Effector CD8-positive, alpha-beta T cell (primary cell): ENCODE data around the gene ST13.
"Not testable (repeated sequence)": the region's sequence is repeated elsewhere in the genome, so short reads cannot be mapped to it uniquely, and the experiment has no call there.

ENCODE experiments used
- DNase-seq: peaks from one replicate; lab custom pipeline; 2025; lab: John Stamatoyannopoulos, UW
- total RNA-seq, 4 experiments: gene quantifications; one replicate each; lab custom pipeline; 2026; lab: John Stamatoyannopoulos, UW

ST13 gene
- 168 to 286 (median 174) reads per million in 4 experiments for total RNA-seq

GRCh38 chr22:40856513-40857308, at the start of gene ST13, which contains the start of gene XPNPEP3:
TSS of gene ST13 (minus strand) at chr22:40856639. CDS start at chr22:40856540, 99 bp downstream.
TSS of gene XPNPEP3 (plus strand) at chr22:40857148. CDS start at chr22:40857182, 34 bp downstream.
- peak; percentile 93 for DNase-seq

GRCh38 chr22:40904101-40904500, 47.7 kb upstream of the ST13 start:
- no peak for DNase-seq

- DNase-seq: no peak
Observed at GRCh38 chr22:40898850-40899357, 42.5 kb upstream of the ST13 start.

GRCh38 chr22:40894417-40894816, 38.0 kb upstream of the ST13 start:
- DNase-seq: no peak

GRCh38 chr22:40890881-40891280, 34.4 kb upstream of the ST13 start:
- DNase-seq: no peak

GRCh38 chr22:40889116-40889515, 32.7 kb upstream of the ST13 start:
- DNase-seq: no peak

- no peak for DNase-seq
Observed at GRCh38 chr22:40878922-40879321, 22.5 kb upstream of the ST13 start.

- no peak for DNase-seq
Observed at GRCh38 chr22:40877488-40877887, 21.0 kb upstream of the ST13 start.

- DNase-seq: no peak
Observed at GRCh38 chr22:40876907-40877306, 20.5 kb upstream of the ST13 start.

- DNase-seq: no peak
Observed at GRCh38 chr22:40875111-40875510, 18.7 kb upstream of the ST13 start.

- no peak for DNase-seq
Observed at GRCh38 chr22:40874016-40874415, 17.6 kb upstream of the ST13 start.

- DNase-seq: not testable (repeated sequence)
Observed at GRCh38 chr22:40868379-40868778, 11.9 kb upstream of the ST13 start.

GRCh38 chr22:40867109-40867508, 10.7 kb upstream of the ST13 start:
- no peak for DNase-seq

- no peak for DNase-seq
Observed at GRCh38 chr22:40862537-40862936, 6.1 kb upstream of the ST13 start.

GRCh38 chr22:40862013-40862412, 5.6 kb upstream of the ST13 start, which contains the start of gene DNAJB7:
TSS of gene DNAJB7 (minus strand) at chr22:40862113. CDS start at chr22:40861994, 119 bp downstream.
- DNase-seq: no peak

GRCh38 chr22:40857309-40857855, 943 bp upstream of the ST13 start:
- DNase-seq: no peak

GRCh38 chr22:40855979-40856512, 393 bp downstream of the ST13 start:
- DNase-seq: peak; percentile 31

GRCh38 chr22:40855071-40855978, 1.1 kb downstream of the ST13 start:
- DNase-seq: no peak

GRCh38 chr22:40853961-40854360, 2.5 kb downstream of the ST13 start:
- DNase-seq: no peak

GRCh38 chr22:40853333-40853732, 3.1 kb downstream of the ST13 start:
- DNase-seq: no peak

GRCh38 chr22:40845816-40846215, 10.6 kb downstream of the ST13 start:
- DNase-seq: not testable (repeated sequence)

GRCh38 chr22:40844951-40845350, 11.5 kb downstream of the ST13 start:
- DNase-seq: no peak
